HG03565 (cell line): ENCODE data around the gene WDR83.
"Not testable (repeated sequence)": the region's sequence is repeated elsewhere in the genome, so short reads cannot be mapped to it uniquely, and the experiment has no call there.

Experiments used
- ATAC-seq: cut with Tn5 transposase; IDR thresholded peaks from one replicate; pipeline ENCODE4 v1.9.1; 2021; ENCODE audit warnings: mild to moderate bottlenecking, moderate library complexity; ENCODE audit not compliant: unreplicated experiment

The WDR83 gene

DNA sequence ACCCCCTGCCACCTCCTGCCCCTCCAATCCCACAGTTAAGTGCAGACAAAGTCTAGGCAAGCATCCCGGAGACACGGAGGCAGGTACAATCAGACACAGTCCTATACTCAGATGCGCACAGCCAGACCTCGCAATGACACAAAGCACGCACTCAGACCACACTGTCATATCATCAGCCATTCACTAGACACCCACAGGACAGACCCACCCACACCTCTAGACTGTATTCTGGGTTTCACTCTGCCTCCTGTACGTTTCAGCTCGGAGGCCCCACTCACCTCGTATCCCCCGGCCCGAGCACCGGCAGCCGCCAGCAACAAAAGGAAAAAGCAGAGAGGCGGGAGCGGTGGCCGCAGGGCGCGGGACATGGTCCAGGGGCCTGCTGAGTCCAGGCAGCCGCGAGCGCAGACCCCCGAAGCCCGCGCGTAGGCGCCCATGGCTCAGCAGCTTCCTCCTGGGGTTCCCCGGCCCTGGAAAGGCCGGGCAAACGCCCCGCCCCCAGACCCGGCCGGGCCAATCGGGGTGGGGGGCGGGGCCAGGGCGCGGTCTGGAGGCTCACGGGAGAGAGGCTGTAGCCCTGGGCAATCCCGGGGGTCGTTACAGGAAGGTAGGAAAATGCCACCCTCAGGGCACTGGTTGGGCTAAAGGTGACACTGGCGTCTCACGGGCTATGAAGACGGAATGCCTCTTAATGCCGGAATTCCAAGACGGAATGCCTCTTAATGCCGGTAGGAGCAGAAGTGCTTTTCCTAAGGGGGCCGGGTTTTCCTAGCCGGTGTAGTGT lies at the start of gene WDR83, which contains the start of gene MAN2B1:
TSS of gene WDR83 (plus strand) at position 543 of the 784 bp plus-strand sequence. CDS start 2,984 bp downstream, outside the sequence.
TSS of gene MAN2B1 (minus strand) at position 478 of the 784 bp plus-strand sequence. CDS start at position 437, 41 bp downstream.
- ATAC-seq, result peak; percentile 35

- no peak for ATAC-seq
Measured at GRCh38 chr19:12617646-12618045, 49.0 kb upstream of the WDR83 start.

DNA sequence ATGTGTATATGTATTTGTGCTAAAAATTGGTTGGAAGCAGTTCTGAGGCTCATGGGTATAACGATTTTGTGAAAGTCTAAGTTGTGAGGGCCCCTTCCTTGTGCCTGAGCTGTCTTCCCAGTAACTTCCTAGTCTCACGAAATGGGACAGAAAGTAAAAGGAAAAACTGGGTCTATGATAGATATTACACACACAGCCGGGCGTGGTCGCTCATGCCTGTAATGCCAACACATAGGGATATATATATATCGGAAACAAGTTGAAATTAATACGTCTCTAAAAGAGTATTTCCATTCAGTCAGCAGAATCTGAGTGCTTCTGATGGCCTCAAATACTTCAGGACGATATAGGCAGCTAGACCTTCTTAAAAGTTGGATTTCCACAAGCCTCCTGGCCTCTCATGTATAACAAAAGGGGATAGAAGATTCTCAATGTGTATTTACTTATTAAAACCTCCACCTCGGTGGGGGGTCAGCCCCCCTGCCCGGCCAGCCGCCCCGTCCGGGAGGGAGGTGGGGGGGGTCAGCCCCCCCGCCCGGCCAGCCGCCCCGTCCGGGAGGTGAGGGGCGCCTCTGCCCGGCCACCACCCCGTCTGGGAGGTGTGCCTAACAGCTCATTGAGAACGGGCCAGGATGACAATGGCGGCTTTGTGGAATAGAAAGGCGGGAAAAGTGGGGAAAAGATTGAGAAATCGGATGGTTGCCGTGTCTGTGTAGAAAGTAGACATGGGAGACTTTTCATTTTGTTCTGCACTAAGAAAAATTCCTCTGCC lies 45.2 kb upstream of the WDR83 start:
- not testable (repeated sequence) for ATAC-seq

- ATAC-seq, result no peak
Measured at GRCh38 chr19:12623361-12624031, 43.1 kb upstream of the WDR83 start.

DNA sequence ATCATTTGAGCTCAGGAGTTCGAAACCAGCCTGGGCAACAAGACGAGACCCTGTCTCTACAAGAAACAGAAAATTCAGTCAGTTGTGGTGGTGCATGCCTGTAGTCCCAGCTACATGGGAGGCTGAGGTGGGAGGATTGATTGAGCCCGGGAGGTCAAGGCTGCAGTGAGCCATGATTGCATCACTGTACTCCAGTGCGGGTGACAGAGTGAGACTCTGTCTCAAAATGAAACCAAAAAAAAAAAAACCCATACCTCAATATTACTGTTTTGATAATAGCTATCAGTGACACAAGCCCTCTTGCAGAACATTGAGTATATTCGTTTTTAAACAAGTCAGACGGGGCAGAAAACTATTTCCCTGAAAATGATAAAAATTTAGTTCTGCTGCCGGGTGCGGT lies 39.6 kb upstream of the WDR83 start:
- ATAC-seq, result no peak

- ATAC-seq, result no peak
Measured at GRCh38 chr19:12628040-12629022, 38.3 kb upstream of the WDR83 start.

DNA sequence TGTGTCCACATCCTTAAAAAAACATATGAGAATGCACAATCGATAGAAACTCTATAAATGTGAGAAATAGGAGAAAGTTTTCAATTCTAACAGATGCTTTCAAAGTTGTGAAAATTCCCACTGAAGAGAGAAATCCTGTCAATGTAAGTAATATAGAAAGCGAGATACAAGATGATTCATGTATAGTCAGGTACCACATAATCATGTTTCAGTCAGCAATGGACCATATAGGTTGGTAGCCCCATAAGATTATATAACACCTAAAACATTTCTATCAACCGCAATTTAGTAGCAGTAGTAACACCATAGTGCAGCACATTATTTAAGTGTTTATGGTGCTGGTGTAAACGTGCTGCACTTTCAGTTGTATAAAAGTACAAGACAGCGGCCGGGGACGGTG lies 37.4 kb upstream of the WDR83 start:
- ATAC-seq, result no peak

- no peak for ATAC-seq
Measured at GRCh38 chr19:12636631-12637030, 30.0 kb upstream of the WDR83 start.

GRCh38 chr19:12638611-12639182 lies 27.9 kb upstream of the WDR83 start:
- no peak for ATAC-seq

DNA sequence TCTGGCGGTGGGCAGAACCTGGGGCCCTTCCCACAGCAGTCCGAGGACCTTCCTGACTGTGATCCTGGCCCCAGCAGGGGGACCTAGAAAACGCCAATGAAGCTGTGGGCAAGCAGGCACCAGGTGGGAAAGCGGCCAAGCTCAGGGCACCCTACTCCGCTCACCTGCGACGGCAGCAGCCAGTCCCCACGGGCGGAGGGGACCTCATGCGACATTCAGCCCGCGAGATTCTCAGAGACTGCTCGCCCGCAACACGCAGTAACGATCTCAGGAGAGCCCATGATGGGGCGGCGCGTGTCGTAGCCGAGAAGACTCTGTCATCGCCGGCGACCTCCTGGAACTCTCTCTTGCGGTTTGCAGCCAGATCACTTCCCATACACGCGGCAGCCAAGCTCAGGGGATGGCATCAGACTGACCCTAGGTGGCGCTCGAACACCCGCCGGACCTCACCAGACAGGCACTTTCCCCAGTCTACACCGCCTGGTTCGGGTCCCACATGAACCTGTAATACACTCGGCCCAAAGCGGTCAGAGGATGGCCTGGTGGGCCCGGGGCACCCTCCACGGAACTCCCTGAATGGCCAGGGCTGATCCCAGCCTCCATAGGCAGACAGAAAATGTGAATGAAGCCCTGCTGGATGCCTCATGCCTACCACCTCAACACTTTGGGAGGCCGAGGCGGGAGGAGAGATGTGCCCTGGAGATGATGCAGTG lies 26.6 kb upstream of the WDR83 start:
- no peak for ATAC-seq

GRCh38 chr19:12641456-12641855 lies 25.2 kb upstream of the WDR83 start:
- no peak for ATAC-seq

DNA sequence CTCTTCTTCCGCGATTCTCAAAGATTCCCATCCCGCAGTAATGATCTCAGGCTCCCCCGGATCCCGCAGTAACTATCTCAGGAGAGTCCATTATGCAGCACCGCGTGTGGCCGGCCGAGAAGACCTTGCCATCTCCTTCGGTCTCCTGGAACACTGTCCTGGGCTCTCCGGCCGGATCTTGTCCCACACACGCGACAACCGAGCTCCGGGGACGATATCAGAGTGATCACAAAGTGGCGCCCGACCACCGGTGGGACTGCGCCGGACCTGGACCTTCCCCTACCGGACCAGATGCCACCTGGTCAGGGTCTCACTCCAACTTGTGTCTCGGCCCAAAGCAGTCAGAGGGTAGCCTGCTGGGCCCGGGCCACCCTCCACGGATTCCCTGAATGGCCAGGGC lies 24.1 kb upstream of the WDR83 start:
- no peak for ATAC-seq

GRCh38 chr19:12643716-12644115 lies 22.9 kb upstream of the WDR83 start:
- ATAC-seq, result not testable (repeated sequence)

- ATAC-seq, result no peak
Measured at GRCh38 chr19:12646551-12646950, 20.1 kb upstream of the WDR83 start.

GRCh38 chr19:12647047-12647446 lies 19.6 kb upstream of the WDR83 start:
- no peak for ATAC-seq

- ATAC-seq, result no peak
Measured at GRCh38 chr19:12647490-12648071, 19.0 kb upstream of the WDR83 start.

GRCh38 chr19:12648088-12648487 lies 18.5 kb upstream of the WDR83 start:
- ATAC-seq, result no peak

- ATAC-seq, result no peak
Measured at GRCh38 chr19:12649941-12650340, 16.7 kb upstream of the WDR83 start.

DNA sequence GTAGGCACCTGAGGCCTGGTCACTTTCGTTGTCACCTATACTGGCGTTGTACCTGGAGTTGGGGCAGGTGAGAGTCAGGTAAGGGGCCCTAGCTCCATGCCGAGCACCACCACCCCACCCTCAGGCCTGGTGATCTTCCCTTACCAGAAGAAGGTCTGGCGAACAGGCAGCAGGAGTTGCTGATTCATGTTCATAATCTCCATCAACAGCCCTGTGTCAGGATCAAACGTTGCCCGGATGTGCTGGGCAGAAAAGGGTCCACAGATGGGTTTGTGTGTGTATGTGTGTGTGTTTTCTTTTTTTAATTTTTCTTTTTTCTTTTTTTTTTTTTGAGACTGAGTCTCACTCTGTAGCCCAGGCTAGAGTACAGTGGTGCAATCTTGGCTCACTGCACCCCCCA lies 14.4 kb upstream of the WDR83 start:
- ATAC-seq, result no peak
